Mononuclear cell (primary cell): ENCODE measurements around the gene SSC5D. TPM values are rescaled to one million over a fixed set of nuclear protein-coding genes. Genes with fewer than 3 reads are reported as not detected.

ENCODE experiments used
- H3K27me3 ChIP-seq: 2 replicates; pipeline ENCODE4 v1.6.0; 2011; ENCODE audit warnings: low read length, control low read depth; ENCODE audit not compliant: insufficient read depth
- H3K4me1 ChIP-seq: 2 replicates; pipeline ENCODE4 v1.5.1; 2011; ENCODE audit warnings: mild to moderate bottlenecking, low read length, control low read depth; ENCODE audit not compliant: insufficient read depth
- H3K4me3 ChIP-seq: 2 replicates; pipeline ENCODE4 v1.5.1; 2011; ENCODE audit warnings: mild to moderate bottlenecking, low read length, moderate library complexity
- H3K9me3 ChIP-seq: 2 replicates; pipeline ENCODE4 v1.5.1; 2011; ENCODE audit warnings: low read depth, mild to moderate bottlenecking, control low read depth, low read length
- total RNA-seq: library from RNA; depleted of rRNA; stranded (reverse); fragments of >200 nt; gene quantifications from one replicate; pipeline ENCODE4 v1.2.3, GENCODE V29; 2012

The SSC5D gene
- total RNA-seq, 1 donor, result 0.10 TPM

DNA sequence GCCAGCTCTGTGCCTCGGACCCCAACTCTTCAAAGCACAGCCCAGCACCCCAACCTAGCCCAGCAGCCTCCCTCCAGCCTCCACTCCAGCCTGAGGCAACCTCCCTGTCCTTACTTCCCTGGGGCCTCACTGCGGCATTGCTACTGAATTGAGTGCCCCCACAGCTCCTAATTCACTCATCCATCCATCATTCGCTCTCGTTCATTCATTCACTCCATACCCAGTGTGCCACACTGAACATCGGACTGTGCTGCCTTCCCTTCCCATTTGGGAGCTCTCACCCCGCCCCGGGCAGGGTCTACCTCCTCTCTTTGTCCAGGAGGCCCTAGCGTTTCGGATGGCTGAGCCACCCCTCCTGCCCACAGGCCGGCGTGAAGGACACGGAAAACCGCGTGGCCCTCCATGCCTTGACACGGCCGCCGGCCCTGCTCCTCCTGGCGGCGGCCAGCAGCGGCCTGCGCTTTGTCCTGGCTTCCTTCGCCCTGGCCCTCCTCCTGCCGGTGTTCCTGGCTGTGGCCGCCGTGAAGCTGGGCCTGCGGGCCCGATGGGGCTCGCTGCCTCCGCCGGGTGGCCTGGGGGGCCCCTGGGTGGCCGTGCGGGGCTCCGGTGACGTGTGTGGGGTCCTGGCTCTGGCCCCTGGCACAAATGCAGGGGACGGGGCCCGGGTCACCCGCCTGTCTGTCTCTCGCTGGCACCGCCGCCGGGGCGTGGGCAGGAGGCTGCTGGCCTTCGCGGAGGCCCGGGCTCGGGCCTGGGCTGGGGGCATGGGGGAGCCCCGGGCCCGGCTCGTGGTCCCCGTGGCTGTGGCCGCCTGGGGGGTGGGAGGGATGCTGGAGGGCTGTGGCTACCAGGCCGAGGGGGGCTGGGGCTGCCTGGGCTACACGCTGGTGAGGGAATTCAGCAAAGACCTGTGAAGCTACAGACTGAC, 1.9 kb upstream of the SSC5D start:
- Histone ChIP-seq H3K9me3 (no peaks in the 10 kb centered on the region), H3K4me3 (no peak overlapping the region), H3K27me3 (no peaks in the 10 kb centered on the region), H3K4me1 (peaks cover 12% of the 10 kb centered on the region)

- Histone ChIP-seq H3K9me3 (no peaks in the 10 kb centered on the region), H3K4me3 (no peak overlapping the region), H3K27me3 (no peaks in the 10 kb centered on the region), H3K4me1 (peaks cover 12% of the 10 kb centered on the region)
These were observed 989 bp upstream of the SSC5D start for GRCh38 chr19:55486971-55487923.

GRCh38 chr19:55488986-55489710, 912 bp downstream of the SSC5D start:
- H3K27me3 ChIP-seq, result no peaks in the 10 kb centered on the region
- H3K9me3 ChIP-seq, result no peaks in the 10 kb centered on the region
- H3K4me3 ChIP-seq, result no peak overlapping the region
- H3K4me1 ChIP-seq, result peaks cover 10% of the 10 kb centered on the region

- Histone ChIP-seq H3K27me3 (no peaks in the 10 kb centered on the region), H3K9me3 (no peaks in the 10 kb centered on the region), H3K4me3 (no peak overlapping the region), H3K4me1 (peaks cover 2% of the 10 kb centered on the region)
These were observed 1.7 kb downstream of the SSC5D start for GRCh38 chr19:55489711-55490477.

GRCh38 chr19:55490478-55491432, 2.5 kb downstream of the SSC5D start:
- Histone ChIP-seq H3K4me1 (no peaks in the 10 kb centered on the region), H3K27me3 (no peaks in the 10 kb centered on the region), H3K9me3 (no peaks in the 10 kb centered on the region), H3K4me3 (no peak overlapping the region)

DNA sequence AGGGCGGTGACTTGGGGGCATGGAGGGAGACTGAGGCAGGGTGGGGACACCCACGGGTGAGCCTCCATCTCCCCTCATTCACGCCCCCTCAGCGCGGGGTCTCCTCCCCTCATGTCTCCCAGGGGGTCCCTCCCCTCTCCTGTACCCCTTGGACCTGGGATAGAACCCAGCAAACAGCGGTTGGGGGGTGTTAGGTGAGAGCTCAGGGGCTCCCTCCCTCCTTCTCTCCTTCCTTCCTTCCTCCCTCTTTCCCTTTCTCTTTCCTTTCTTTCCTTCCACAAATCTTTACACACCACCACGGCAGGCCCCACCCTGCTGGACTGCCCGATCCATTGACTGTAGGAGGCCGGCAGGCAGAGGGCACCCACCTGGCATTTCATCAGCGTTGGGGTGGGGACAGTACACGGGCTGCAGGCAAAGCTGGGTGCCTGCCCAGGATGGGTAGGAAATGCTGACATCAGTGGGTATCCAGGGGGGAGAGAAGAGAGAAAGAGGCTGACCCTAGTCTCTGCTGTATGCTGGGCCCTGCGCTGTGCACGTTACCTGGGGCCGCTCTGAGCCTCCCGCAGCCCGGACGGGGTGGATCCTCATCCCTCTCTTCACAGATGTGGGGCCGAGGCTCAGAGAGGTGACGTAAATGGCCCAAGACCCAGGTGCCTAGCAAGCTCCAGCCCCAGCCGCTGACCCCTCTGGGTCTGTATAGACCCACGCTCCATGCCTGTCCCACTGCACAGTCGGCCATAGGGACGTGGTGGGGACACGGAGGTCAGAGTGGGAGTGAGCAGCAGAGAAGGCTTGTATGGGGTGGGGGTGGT, 3.5 kb downstream of the SSC5D start:
- H3K4me1 ChIP-seq, result no peaks in the 10 kb centered on the region
- H3K4me3 ChIP-seq, result no peak overlapping the region
- no peaks in the 10 kb centered on the region for H3K27me3 ChIP-seq

GRCh38 chr19:55492362-55492944, 4.2 kb downstream of the SSC5D start:
- Histone ChIP-seq H3K4me1 (no peaks in the 10 kb centered on the region), H3K9me3 (no peaks in the 10 kb centered on the region), H3K4me3 (no peak overlapping the region), H3K27me3 (no peaks in the 10 kb centered on the region)

More for the DNA sequence above, 3.5 kb downstream of the SSC5D start:
- no peaks in the 10 kb centered on the region for H3K9me3 ChIP-seq

DNA sequence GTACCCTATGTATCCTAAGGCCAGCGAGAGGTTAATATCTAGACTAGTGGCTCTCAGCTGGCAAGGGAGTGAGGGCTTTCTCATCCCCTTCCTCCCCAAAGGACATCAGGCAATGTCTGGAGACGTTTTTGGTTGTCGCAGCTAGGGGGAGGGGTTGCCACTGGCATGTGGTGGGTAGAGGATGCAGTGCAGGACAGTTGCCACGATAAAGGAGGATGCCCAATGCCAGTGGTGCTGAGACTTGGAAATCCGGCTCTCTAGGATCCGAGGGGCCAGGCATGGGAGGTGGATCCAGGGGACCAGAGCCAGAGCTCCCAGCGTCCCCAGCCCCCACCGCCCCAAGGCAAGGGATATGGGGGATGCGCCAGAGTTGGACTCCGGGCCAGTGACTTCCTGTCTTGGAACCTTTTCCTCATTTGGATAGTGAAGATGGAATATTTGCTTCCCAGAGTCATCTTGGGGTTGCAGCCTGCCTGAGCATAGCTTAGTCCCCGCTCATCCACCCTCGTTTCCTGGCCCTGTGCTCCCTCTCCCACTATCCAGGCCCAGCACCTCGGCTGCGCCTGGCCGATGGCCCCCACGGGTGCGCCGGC, 4.9 kb downstream of the SSC5D start:
- Histone ChIP-seq H3K4me3 (no peak overlapping the region), H3K4me1 (no peaks in the 10 kb centered on the region), H3K9me3 (no peaks in the 10 kb centered on the region), H3K27me3 (no peaks in the 10 kb centered on the region)

- H3K27me3 ChIP-seq, result no peaks in the 10 kb centered on the region
- H3K4me1 ChIP-seq, result no peaks in the 10 kb centered on the region
- H3K9me3 ChIP-seq, result no peaks in the 10 kb centered on the region
- no peak overlapping the region for H3K4me3 ChIP-seq
These were observed 5.5 kb downstream of the SSC5D start for GRCh38 chr19:55493645-55494171.

GRCh38 chr19:55494172-55494761, 6.0 kb downstream of the SSC5D start:
- Histone ChIP-seq H3K9me3 (no peaks in the 10 kb centered on the region), H3K4me3 (no peak overlapping the region), H3K27me3 (no peaks in the 10 kb centered on the region), H3K4me1 (no peaks in the 10 kb centered on the region)

DNA sequence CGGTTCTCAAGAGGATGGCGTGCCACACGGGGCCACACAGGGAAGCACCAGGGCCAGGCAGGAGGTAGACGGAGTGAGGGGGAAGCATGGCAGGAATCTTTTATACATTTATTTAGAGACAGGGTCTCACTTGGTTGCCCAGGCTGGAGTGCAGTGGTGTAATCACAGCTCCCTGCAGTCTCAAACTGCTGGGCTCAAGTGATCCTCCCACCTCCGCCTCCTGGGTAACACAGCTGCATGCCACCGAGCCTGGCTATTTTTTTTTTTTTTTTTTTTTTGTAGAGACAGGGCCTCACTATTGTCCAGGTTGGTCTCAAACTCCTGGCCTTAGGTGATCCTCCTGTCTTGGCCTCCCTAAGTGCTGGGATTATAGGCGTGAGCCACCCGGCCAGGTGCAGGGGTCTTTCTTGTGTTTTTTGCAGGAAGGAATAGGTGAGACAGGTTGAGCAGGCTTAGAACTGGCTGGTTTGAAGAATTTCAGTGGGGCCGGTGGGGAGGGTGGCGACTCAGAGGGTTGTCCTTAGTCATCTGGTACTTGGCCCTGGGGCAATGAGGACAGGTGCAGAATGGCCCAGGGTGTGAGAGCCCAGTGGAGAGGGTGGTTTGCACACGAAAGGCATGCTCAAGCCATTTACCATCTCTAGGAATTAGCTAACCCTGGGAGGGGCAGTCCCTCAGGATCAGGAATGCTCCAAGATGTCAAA, 7.6 kb downstream of the SSC5D start:
- Histone ChIP-seq H3K27me3 (no peaks in the 10 kb centered on the region), H3K4me1 (no peaks in the 10 kb centered on the region), H3K4me3 (no peak overlapping the region), H3K9me3 (no peaks in the 10 kb centered on the region)
